Activated effector memory CD4-positive, alpha-beta T cell treated with Interleukin-2 at 50 U/mL for 16 hours (primary cell): Measurements from ENCODE around the gene SLC16A4.

ENCODE experiments used
- DNase-seq: peaks from one replicate; pipeline ENCODE4 v3.0.0-alpha.2; 2020

Gene SLC16A4

DNA sequence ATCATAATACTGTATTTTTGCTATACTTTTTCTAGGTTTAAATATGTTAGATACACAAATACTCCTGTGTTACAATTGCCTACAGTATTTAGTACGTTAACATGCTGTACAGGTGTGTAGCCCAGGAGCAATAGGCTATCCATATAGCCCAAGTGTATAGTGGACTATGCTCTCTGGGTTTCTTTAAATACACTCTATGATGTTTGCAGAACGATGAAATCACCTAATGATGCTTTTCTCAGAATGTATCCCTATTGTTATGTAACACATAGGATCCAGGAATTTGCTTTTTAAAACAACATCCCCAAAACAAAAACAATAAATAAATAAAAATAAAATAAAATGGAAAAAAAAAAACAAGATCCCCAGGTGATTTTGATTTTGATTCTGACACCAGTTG, 69.8 kb downstream of the SLC16A4 start:
- DNase-seq = no peak

DNA sequence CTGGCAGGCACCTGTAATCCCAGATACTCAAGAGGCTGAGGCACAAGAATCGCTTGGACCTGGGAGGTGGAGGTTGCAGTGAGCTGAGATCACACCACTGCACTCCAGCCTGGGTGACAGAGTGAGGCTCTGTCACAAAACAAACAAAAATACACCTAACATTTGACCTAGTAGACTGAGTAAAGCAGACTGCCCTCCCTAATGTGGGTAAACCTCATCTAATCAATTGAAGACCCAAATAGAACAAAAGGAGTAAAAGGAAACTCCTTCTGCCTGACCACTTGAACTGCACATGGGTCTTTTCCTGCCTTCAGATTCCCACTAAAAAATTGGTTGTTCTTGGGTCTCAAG, 70.7 kb downstream of the SLC16A4 start:
- no peak for DNase-seq

DNA sequence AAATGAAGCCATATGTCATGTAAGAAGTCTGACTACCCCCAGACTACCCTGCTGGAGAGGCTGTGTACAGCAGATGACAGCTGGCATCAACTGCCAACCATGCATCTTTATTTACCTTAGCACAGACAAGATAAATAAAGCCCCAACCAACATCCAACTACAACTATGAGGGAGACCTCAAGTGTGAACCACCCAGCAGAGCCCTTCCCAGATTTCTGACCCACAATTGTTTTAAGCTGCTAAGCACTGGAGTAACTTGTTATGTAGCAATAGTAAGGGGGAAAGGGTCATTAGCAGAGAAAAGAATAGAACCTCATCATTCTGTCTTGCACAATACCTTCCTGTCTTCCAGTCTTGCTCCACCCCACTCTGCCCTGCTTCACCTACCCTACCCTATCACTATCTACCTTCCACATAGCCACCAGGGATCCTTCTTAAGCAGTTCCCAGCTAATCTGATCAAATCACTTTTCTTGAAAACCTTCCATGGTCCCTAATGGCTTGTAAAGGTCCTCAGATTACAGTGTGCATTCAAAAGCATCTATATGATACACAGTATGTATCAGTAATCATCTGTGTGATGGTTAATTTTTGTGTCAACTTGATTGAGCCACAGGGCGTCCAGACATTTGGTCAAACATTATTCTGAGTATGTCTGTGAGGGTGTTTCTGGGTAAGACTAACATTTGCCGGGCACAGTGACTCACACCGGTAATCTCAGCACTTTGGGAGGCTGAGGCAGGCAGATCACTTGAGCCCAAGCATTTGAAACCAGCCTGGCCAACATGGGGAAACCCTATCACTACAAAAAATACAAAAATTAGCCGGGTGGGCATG, 71.3 kb downstream of the SLC16A4 start:
- no peak for DNase-seq

DNA sequence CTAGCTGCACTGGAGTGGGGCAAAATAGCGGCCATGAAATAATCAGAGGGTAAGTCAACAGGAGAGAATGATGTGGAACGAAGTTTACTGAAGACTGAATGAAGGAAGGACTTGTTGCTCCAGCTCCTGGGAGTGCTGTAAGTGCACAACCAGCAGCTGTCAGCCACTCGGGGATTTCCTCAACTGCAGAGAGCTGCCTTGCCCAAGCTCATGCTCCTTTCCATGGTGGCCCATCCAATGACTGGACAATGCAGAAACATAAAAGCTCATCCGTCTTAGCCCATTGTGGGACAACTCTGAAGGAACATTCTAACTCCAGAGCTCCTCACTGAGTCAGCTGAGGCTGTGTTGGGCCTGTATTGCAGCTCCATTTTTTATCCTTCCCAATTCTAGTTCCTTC, 72.8 kb downstream of the SLC16A4 start:
- no peak for DNase-seq

DNA sequence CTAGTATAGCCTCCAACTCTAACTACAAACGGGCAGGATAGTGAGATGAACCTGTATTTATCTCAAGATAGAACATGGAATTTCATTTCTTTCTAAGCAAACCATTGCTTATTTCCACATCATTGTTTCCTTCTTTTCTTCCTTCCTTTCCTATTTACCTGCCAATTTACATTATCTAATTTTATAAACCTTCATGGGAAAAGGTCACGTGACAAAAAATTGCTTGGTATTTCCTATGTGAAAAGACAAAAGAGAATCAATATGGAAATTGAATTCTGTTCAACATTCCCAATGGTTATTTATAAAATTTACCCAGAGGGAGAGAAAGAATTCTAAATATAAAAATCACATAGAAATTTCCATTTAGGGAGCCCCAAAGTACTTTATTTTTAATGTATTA, 74.1 kb downstream of the SLC16A4 start:
- DNase-seq = no peak
